CD4-positive, alpha-beta memory T cell (primary cell): ENCODE data around the gene EPHA2. TPM values are rescaled to one million over a fixed set of nuclear protein-coding genes. Genes with fewer than 3 reads are reported as not detected.
"Not testable (repeated sequence)": the region's sequence is repeated elsewhere in the genome, so short reads cannot be mapped to it uniquely, and the experiment has no call there.

Experiments used
- CTCF ChIA-PET: fragments of 350-600 bp; sonication (Branson Sonifier 250); formaldehyde crosslinking; loops from one replicate; lab custom pipeline; 2021; ENCODE audit warnings: inconsistent platforms; ENCODE audit not compliant: partially characterized antibody; lab: Charles Lee
- POLR2A ChIA-PET: fragments of 350-600 bp; sonication (Branson Sonifier 250); formaldehyde crosslinking; loops from one replicate; lab custom pipeline; 2021; ENCODE audit not compliant: partially characterized antibody; lab: Charles Lee
- DNase-seq, 5 donors: peaks; one replicate each; pipeline versions ENCODE4 v3.0.0 to v3.0.0-alpha.2; 2020 to 2022; ENCODE audit warnings: mixed read lengths in 1 of 5
- H3K27ac ChIP-seq: one replicate; pipeline ENCODE4 v1.7.0; 2013; ENCODE audit warnings: low read depth, low read length
- H3K27me3 ChIP-seq: 2 replicates; pipeline ENCODE4 v1.7.0; 2013; ENCODE audit warnings: mild to moderate bottlenecking, low read length, moderate library complexity; ENCODE audit not compliant: insufficient read depth
- H3K36me3 ChIP-seq: 2 replicates; pipeline ENCODE4 v1.7.0; 2013; ENCODE audit warnings: mild to moderate bottlenecking, low read length, moderate library complexity; ENCODE audit not compliant: insufficient read depth
- H3K4me1 ChIP-seq: 2 replicates; pipeline ENCODE4 v1.7.0; 2013; ENCODE audit warnings: mild to moderate bottlenecking, low read length, moderate library complexity; ENCODE audit not compliant: insufficient read depth
- H3K4me3 ChIP-seq, 2 donors: one replicate each; pipeline ENCODE4 v1.7.0; 2013; ENCODE audit warnings: low read length in 2 of 2, mild to moderate bottlenecking in 1 of 2
- H3K9me3 ChIP-seq, 2 donors: one replicate each; pipeline ENCODE4 v1.7.0; 2013; ENCODE audit warnings: low read length in 2 of 2, control low read depth in 1 of 2; ENCODE audit not compliant: control insufficient read depth in 1 of 2
- H3K27ac Mint-ChIP-seq, 7 donors: one replicate each; pipeline ENCODE4 v1.8.0; 2020 to 2021; ENCODE audit warnings: mixed read lengths in 7 of 7, mild to moderate bottlenecking in 6 of 7, inconsistent platforms in 3 of 7, moderate library complexity in 3 of 7
- H3K27me3 Mint-ChIP-seq, 2 donors: one replicate each; pipeline ENCODE4 v1.8.0; 2020 to 2021; ENCODE audit warnings: mixed read lengths in 2 of 2
- H3K36me3 Mint-ChIP-seq, 2 donors: one replicate each; pipeline ENCODE4 v1.8.0; 2020 to 2021; ENCODE audit warnings: mixed read lengths in 2 of 2, inconsistent platforms in 1 of 2, mild to moderate bottlenecking in 1 of 2
- H3K4me1 Mint-ChIP-seq, 4 donors: one replicate each; pipeline ENCODE4 v1.8.0; 2020 to 2021; ENCODE audit warnings: mixed read lengths in 4 of 4, mild to moderate bottlenecking in 1 of 4
- H3K4me3 Mint-ChIP-seq, 8 donors: one replicate each; pipeline ENCODE4 v1.8.0; 2020 to 2021; ENCODE audit warnings: mixed read lengths in 8 of 8, mild to moderate bottlenecking in 7 of 8, moderate library complexity in 6 of 8, inconsistent platforms in 3 of 8
- H3K9me3 Mint-ChIP-seq, 8 donors: one replicate each; pipeline ENCODE4 v1.8.0; 2020 to 2021; ENCODE audit warnings: mixed read lengths in 8 of 8, mild to moderate bottlenecking in 5 of 8, inconsistent platforms in 3 of 8, moderate library complexity in 1 of 8
- intact Hi-C: fragments of 100-400 bp; cut with micrococcal nuclease; formaldehyde crosslinking; loops from one replicate; pipeline ENCODE4 v1.15.1; 2023
- polyA plus RNA-seq, 2 donors: library from polyadenylated mRNA; unstranded; fragments of 300-500 nt; fragmentation: Illumina TruSeq; gene quantifications; one replicate each; pipeline ENCODE4 v1.2.3, GENCODE V29; 2021
- total RNA-seq, 2 experiments: library from RNA; stranded (reverse); gene quantifications; one replicate each; pipeline ENCODE4 v1.2.3, GENCODE V29; 2021

Gene EPHA2
- total and polyA plus RNA-seq, 4 experiments from 2014 or later = not detected

- ChIA-PET CTCF (interaction anchor here (0.7 to 1.9 kb wide), 3 partner anchors 45 to 127 kb away, joined by 3 to 4 read pairs (median 3); no protein-coding TSS in a partner anchor), POLR2A (interaction anchor here (0.8 kb wide), 1 partner anchor 18 kb away, joined by 3 read pairs; no protein-coding TSS in a partner anchor)
- no peaks in the 10 kb centered on the region for H3K27me3 ChIP-seq
- intact Hi-C loops = no loop called here
- DNase-seq = no peak
- Mint-ChIP-seq H3K4me1 (peaks cover 0 to 26% (median 5%) of the 10 kb centered on the region in 4 donors), H3K27ac (peak overlapping the region in 4 of 7 donors; percentile 37 to 68 (median 58)), H3K27me3 (no peaks in the 10 kb centered on the region), H3K36me3 (peaks cover 22 to 40% of the 10 kb centered on the region in 2 donors), H3K4me3 (no peak overlapping the region), H3K9me3 (peaks cover 0 to 2% (median 0%) of the 10 kb centered on the region in 8 donors)
- H3K9me3 ChIP-seq = no peaks in the 10 kb centered on the region
- no peaks in the 10 kb centered on the region for H3K4me1 ChIP-seq
- no peak overlapping the region for H3K4me3 ChIP-seq
- no peak overlapping the region for H3K27ac ChIP-seq
- peaks cover 9% of the 10 kb centered on the region for H3K36me3 ChIP-seq
Measured at GRCh38 chr1:16199700-16200099, 43.8 kb upstream of the EPHA2 start.

GRCh38 chr1:16199157-16199501 lies 43.3 kb upstream of the EPHA2 start:
- intact Hi-C loops = no loop called here
- no peaks in the 10 kb centered on the region for H3K4me1 ChIP-seq
- Mint-ChIP-seq H3K9me3 (peaks cover 0 to 2% (median 0%) of the 10 kb centered on the region in 8 donors), H3K27me3 (no peaks in the 10 kb centered on the region), H3K4me3 (no peak overlapping the region), H3K4me1 (peaks cover 0 to 21% (median 5%) of the 10 kb centered on the region in 4 donors), H3K36me3 (peaks cover 20 to 36% of the 10 kb centered on the region in 2 donors), H3K27ac (peak overlapping the region in 5 of 7 donors; percentile 5 to 83 (median 52))
- peaks cover 9% of the 10 kb centered on the region for H3K36me3 ChIP-seq
- CTCF ChIA-PET = no interaction called here
- H3K9me3 ChIP-seq = no peaks in the 10 kb centered on the region
- no peak for DNase-seq
- H3K27me3 ChIP-seq = no peaks in the 10 kb centered on the region
- POLR2A ChIA-PET = interaction anchor here (0.8 kb wide), 1 partner anchor 18 kb away, joined by 3 read pairs; no protein-coding TSS in a partner anchor
- H3K27ac ChIP-seq = no peak overlapping the region
- no peak overlapping the region for H3K4me3 ChIP-seq

GRCh38 chr1:16198444-16199156 lies 42.7 kb upstream of the EPHA2 start:
- ChIA-PET CTCF (no interaction called here), POLR2A (interaction anchor here (0.8 kb wide), 1 partner anchor 28 kb away, joined by 4 read pairs; no protein-coding TSS in a partner anchor)
- Mint-ChIP-seq H3K36me3 (peaks cover 17 to 31% of the 10 kb centered on the region in 2 donors), H3K27me3 (no peaks in the 10 kb centered on the region), H3K27ac (peak overlapping the region in 4 of 7 donors; percentile 5 to 88 (median 70)), H3K9me3 (peaks cover 0 to 2% (median 0%) of the 10 kb centered on the region in 8 donors), H3K4me3 (no peak overlapping the region), H3K4me1 (peaks cover 0 to 16% (median 5%) of the 10 kb centered on the region in 4 donors)
- H3K27ac ChIP-seq = no peak overlapping the region
- no peak for DNase-seq
- no peaks in the 10 kb centered on the region for H3K9me3 ChIP-seq
- intact Hi-C loops = no loop called here
- peaks cover 9% of the 10 kb centered on the region for H3K36me3 ChIP-seq
- no peak overlapping the region for H3K4me3 ChIP-seq
- no peaks in the 10 kb centered on the region for H3K4me1 ChIP-seq
- no peaks in the 10 kb centered on the region for H3K27me3 ChIP-seq

- Mint-ChIP-seq H3K27me3 (no peaks in the 10 kb centered on the region), H3K27ac (peak overlapping the region in 2 of 7 donors; percentile 5 to 73), H3K9me3 (no peaks in the 10 kb centered on the region), H3K4me3 (no peak overlapping the region), H3K4me1 (peaks cover 0 to 7% (median 3%) of the 10 kb centered on the region in 4 donors), H3K36me3 (peaks cover 8 to 21% of the 10 kb centered on the region in 2 donors)
- Histone ChIP-seq H3K9me3 (no peaks in the 10 kb centered on the region), H3K4me1 (no peaks in the 10 kb centered on the region), H3K27ac (no peak overlapping the region), H3K4me3 (no peak overlapping the region), H3K27me3 (no peaks in the 10 kb centered on the region), H3K36me3 (peaks cover 9% of the 10 kb centered on the region)
- ChIA-PET CTCF (no interaction called here), POLR2A (no interaction called here)
- no peak for DNase-seq
- intact Hi-C loops = no loop called here
Measured at GRCh38 chr1:16196874-16197273, 41.0 kb upstream of the EPHA2 start.

GRCh38 chr1:16196139-16196538 lies 40.3 kb upstream of the EPHA2 start:
- H3K27ac Mint-ChIP-seq = peak overlapping the region in 1 of 7 donors; percentile 73

GRCh38 chr1:16195518-16195905 lies 39.6 kb upstream of the EPHA2 start:
- peaks cover 0 to under 1% of the 10 kb centered on the region in 2 donors for H3K27me3 Mint-ChIP-seq
- intact Hi-C loops = no loop called here

More at GRCh38 chr1:16196139-16196538, 40.3 kb upstream of the EPHA2 start:
- H3K9me3 ChIP-seq, H3K4me3 ChIP-seq, H3K9me3 Mint-ChIP-seq, intact Hi-C loops, H3K27me3 ChIP-seq, H3K27ac ChIP-seq, H3K4me1 ChIP-seq, H3K36me3 ChIP-seq, H3K4me1 Mint-ChIP-seq, CTCF ChIA-PET, DNase-seq, POLR2A ChIA-PET, H3K4me3 Mint-ChIP-seq, H3K27me3 Mint-ChIP-seq: not testable (repeated sequence)
- H3K36me3 Mint-ChIP-seq = peaks cover 8 to 17% of the 10 kb centered on the region in 2 donors

GRCh38 chr1:16191916-16192546 lies 36.2 kb upstream of the EPHA2 start:
- Mint-ChIP-seq H3K4me3 (no peak overlapping the region), H3K36me3 (peaks cover 0 to 3% of the 10 kb centered on the region in 2 donors), H3K27ac (no peak overlapping the region), H3K27me3 (peaks cover 4 to 10% of the 10 kb centered on the region in 2 donors), H3K4me1 (peaks cover 2 to 4% (median 3%) of the 10 kb centered on the region in 4 donors), H3K9me3 (no peaks in the 10 kb centered on the region)
- Histone ChIP-seq H3K36me3 (no peaks in the 10 kb centered on the region), H3K27ac (no peak overlapping the region), H3K27me3 (no peaks in the 10 kb centered on the region), H3K4me3 (no peak overlapping the region), H3K9me3 (no peaks in the 10 kb centered on the region), H3K4me1 (peaks cover 5% of the 10 kb centered on the region)
- DNase-seq = no peak
- CTCF ChIA-PET = interaction anchor here (14.1 kb wide), 1 partner anchor 113 kb away, joined by 387 read pairs; the partner anchor contains the start of gene FAM131C
- POLR2A ChIA-PET = no interaction called here
- intact Hi-C loops = no loop called here

More at GRCh38 chr1:16195518-16195905, 39.6 kb upstream of the EPHA2 start:
- Histone ChIP-seq H3K27me3 (no peaks in the 10 kb centered on the region), H3K4me1 (no peaks in the 10 kb centered on the region), H3K36me3 (no peaks in the 10 kb centered on the region), H3K4me3 (no peak overlapping the region), H3K27ac (no peak overlapping the region), H3K9me3 (no peaks in the 10 kb centered on the region)
- H3K4me1 Mint-ChIP-seq = peaks cover 0 to 7% (median 3%) of the 10 kb centered on the region in 4 donors
- DNase-seq = no peak
- ChIA-PET POLR2A (no interaction called here), CTCF (no interaction called here)
- H3K4me3 Mint-ChIP-seq = no peak overlapping the region
- peak overlapping the region in 1 of 7 donors; percentile 35 for H3K27ac Mint-ChIP-seq
- peaks cover 8 to 16% of the 10 kb centered on the region in 2 donors for H3K36me3 Mint-ChIP-seq
- no peaks in the 10 kb centered on the region for H3K9me3 Mint-ChIP-seq
